Thymus (tissue), 11 donors: Measurements from ENCODE around the gene KDM3A. TPM values are rescaled to one million over a fixed set of nuclear protein-coding genes. Genes with fewer than 3 reads are reported as not detected.

Source experiments
- DNase-seq, 9 donors: peaks; one replicate each; pipeline ENCODE4 v3.0.0-alpha.2; 2013; ENCODE audit warnings: low spot score in 9 of 9, low read depth in 6 of 9, missing footprints in 1 of 9
- H3K27ac ChIP-seq, 2 donors: one replicate each; pipeline ENCODE4 v1.5.1; 2013; ENCODE audit warnings: control low read depth in 1 of 2, low read depth in 1 of 2, low read length in 1 of 2, mild to moderate bottlenecking in 1 of 2, moderate library complexity in 1 of 2
- H3K27me3 ChIP-seq, 2 donors: one replicate each; pipeline ENCODE4 v1.5.1; 2013; ENCODE audit warnings: low read length in 1 of 2; ENCODE audit not compliant: control insufficient read depth in 2 of 2, insufficient read depth in 1 of 2
- H3K36me3 ChIP-seq, 2 donors: one replicate each; pipeline ENCODE4 v1.5.1; 2013; ENCODE audit warnings: low read length in 1 of 2, mild to moderate bottlenecking in 1 of 2, moderate library complexity in 1 of 2; ENCODE audit not compliant: control insufficient read depth in 2 of 2, insufficient read depth in 2 of 2
- H3K4me1 ChIP-seq, 2 donors: one replicate each; pipeline ENCODE4 v1.5.1; 2013; ENCODE audit warnings: low read length in 2 of 2; ENCODE audit not compliant: control insufficient read depth in 2 of 2, insufficient read depth in 2 of 2
- H3K4me3 ChIP-seq, 2 donors: one replicate each; pipeline ENCODE4 v1.5.1; 2013; ENCODE audit warnings: low read length in 2 of 2, control low read depth in 1 of 2, mild to moderate bottlenecking in 1 of 2
- H3K9me3 ChIP-seq, 2 donors: one replicate each; pipeline ENCODE4 v1.5.1; 2013; ENCODE audit warnings: low read length in 1 of 2, mild to moderate bottlenecking in 1 of 2; ENCODE audit not compliant: control insufficient read depth in 2 of 2, insufficient read depth in 1 of 2
- WGBS: extraction: QIAGEN DNeasy Blood & Tissue Kit; methylation state at CpG from one replicate; pipeline ENCODE4 v1.1.7; 2013; 5-methylcytosine and 5-hydroxymethylcytosine counted together
- polyA plus RNA-seq: library from polyadenylated mRNA; stranded (reverse); fragments of 200-250 nt; gene quantifications from one replicate; pipeline ENCODE4 v1.2.3, GENCODE V29; 2013
- total RNA-seq: library from RNA; stranded (reverse); fragments of 120-200 nt; gene quantifications from one replicate; pipeline ENCODE4 v1.2.4, GENCODE V29; 2013
- donor health status: healthy.

KDM3A gene
- total and polyA plus RNA-seq, 2 donors: 46.1 to 53.4 TPM

DNA sequence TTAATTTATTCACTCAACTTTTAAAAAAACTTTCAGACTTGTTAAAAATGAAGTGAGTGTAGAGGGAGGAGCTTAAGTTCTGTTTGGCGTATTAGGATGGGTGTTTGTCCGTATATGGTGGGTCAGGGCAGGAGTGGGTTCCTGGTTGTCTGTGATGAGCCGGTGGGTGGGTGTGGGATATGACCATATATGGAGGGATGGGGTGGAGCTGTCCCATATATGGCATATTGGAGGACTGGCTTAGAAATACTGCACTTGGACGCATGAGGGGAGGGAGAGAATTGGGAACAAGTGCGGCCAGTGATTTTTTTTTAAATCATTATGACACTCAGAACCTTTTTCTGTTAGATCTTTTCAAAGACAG, 1.5 kb downstream of the KDM3A start:
- Histone ChIP-seq H3K36me3 (peaks cover 9 to 34% of the 10 kb centered on the region in 2 donors), H3K9me3 (peaks cover 3 to 6% of the 10 kb centered on the region in 2 donors), H3K27ac (peak overlapping the region in 1 of 2 donors; percentile 97), H3K27me3 (no peaks in the 10 kb centered on the region), H3K4me3 (peak overlapping the region; percentile 87 to 89), H3K4me1 (peaks cover 16 to 24% of the 10 kb centered on the region in 2 donors)
- peak in 8 of 9 donors; percentile 56 to 87 (median 74) for DNase-seq
- 3% methylated on average over 5 of the region's 5 CpGs for WGBS

GRCh38 chr2:86443631-86444350, 2.6 kb downstream of the KDM3A start:
- H3K27ac ChIP-seq: no peak overlapping the region
- DNase-seq: no peak
- peaks cover 16 to 24% of the 10 kb centered on the region in 2 donors for H3K4me1 ChIP-seq
- no peaks in the 10 kb centered on the region for H3K27me3 ChIP-seq
- WGBS: 87% methylated on average over 7 of the region's 7 CpGs
- H3K36me3 ChIP-seq: peaks cover 9 to 43% of the 10 kb centered on the region in 2 donors
- H3K9me3 ChIP-seq: peaks cover 3 to 6% of the 10 kb centered on the region in 2 donors
- H3K4me3 ChIP-seq: no peak overlapping the region

DNA sequence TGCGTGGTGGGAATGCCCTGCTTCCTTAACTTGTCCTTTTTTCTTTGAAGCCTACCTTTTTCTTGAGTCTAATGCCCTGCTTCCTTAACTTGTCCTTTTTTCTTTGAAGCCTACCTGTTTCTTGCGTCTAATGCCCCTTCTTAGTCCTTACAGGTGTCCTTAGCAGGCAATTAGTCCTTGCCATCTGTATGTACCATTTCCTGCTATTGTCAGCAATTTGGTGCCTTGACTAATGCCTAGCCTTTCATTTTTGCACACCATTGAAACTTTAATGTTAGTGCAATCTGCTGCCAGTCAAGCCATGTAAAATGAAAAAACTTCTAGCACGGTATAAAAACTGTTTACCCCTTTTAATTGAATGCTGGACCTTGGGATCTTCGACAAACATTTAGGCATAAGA, 4.3 kb downstream of the KDM3A start:
- no peak for DNase-seq
- peaks cover 16 to 24% of the 10 kb centered on the region in 2 donors for H3K4me1 ChIP-seq
- H3K27me3 ChIP-seq: no peaks in the 10 kb centered on the region
- peaks cover 19 to 57% of the 10 kb centered on the region in 2 donors for H3K36me3 ChIP-seq
- 96% methylated on average over 4 of the region's 4 CpGs for WGBS
- peaks cover 3 to 4% of the 10 kb centered on the region in 2 donors for H3K9me3 ChIP-seq
- no peak overlapping the region for H3K27ac ChIP-seq
- no peak overlapping the region for H3K4me3 ChIP-seq

DNA sequence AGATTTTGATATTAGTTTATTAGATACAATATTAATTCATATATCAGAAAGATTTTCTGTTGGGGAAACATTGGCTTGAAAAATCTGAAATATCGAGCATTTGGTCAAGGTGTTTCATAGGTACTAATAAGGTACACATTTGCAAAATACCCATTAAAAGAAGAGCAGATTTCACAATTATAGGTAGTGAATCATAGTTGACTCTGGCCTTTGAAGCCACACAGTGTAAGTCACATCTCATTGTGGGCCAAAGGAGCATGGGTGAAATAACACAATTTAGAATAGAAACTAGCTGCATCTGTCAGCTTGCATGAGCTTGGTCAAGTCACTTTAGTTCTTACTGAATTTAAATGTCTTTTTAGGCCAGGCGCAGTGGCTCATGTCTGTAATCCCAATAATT, 4.9 kb downstream of the KDM3A start:
- no peak overlapping the region for H3K4me3 ChIP-seq
- no peaks in the 10 kb centered on the region for H3K9me3 ChIP-seq
- DNase-seq: no peak
- no peak overlapping the region for H3K27ac ChIP-seq
- no peaks in the 10 kb centered on the region for H3K27me3 ChIP-seq
- WGBS: 98% methylated on average over 2 of the region's 2 CpGs
- peaks cover 19 to 63% of the 10 kb centered on the region in 2 donors for H3K36me3 ChIP-seq
- H3K4me1 ChIP-seq: peaks cover 16 to 20% of the 10 kb centered on the region in 2 donors

DNA sequence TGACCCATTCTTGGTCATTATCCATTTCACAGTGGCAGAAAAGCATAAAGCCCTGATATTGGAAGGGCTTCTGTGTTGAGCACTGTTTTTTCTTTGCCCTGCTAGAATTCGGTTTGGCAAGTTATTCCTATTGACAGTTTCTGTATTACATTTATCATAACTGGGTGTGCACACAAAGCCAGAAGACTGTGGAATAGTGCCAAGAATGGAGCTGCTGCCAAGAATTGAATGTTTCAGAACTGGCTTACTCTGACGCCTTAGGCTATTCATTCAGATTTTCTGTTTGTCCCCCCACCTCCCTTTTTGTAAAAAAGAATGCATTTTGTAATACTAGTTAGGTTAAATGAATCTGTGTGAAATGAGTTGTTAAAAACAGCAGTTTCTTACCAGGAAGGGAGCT, 12.7 kb downstream of the KDM3A start:
- Histone ChIP-seq H3K27ac (no peak overlapping the region), H3K4me1 (no peaks in the 10 kb centered on the region), H3K4me3 (no peak overlapping the region), H3K27me3 (no peaks in the 10 kb centered on the region), H3K9me3 (no peaks in the 10 kb centered on the region), H3K36me3 (peaks cover 52 to 91% of the 10 kb centered on the region in 2 donors)
- no peak for DNase-seq
- WGBS: 92% methylated on average over 2 of the region's 2 CpGs

DNA sequence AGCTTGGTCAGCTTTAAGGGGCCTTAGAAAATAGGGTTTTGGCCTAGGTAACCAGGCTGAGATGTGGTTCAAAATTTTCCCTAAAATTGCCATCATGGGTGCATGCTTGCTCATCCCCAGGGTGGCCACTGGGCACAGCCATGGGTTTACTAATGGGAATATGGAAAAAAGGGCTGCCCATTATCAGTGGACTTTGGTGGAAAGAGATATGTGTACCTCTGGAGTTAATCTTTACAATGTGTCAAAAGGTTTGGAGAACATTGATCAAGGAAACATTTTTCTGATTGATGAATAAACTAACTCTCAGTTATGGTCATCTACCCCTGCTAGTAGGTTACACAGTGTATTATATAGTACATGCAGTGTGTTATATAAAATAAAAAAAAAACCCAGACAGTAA, 13.1 kb downstream of the KDM3A start:
- Histone ChIP-seq H3K4me1 (no peaks in the 10 kb centered on the region), H3K4me3 (no peak overlapping the region), H3K36me3 (peaks cover 55 to 92% of the 10 kb centered on the region in 2 donors), H3K27me3 (no peaks in the 10 kb centered on the region), H3K27ac (no peak overlapping the region), H3K9me3 (no peaks in the 10 kb centered on the region)
- DNase-seq: no peak

GRCh38 chr2:86455181-86455580, 14.0 kb downstream of the KDM3A start:
- Histone ChIP-seq H3K36me3 (peaks cover 51 to 90% of the 10 kb centered on the region in 2 donors), H3K27ac (no peak overlapping the region), H3K4me3 (no peak overlapping the region), H3K4me1 (no peaks in the 10 kb centered on the region), H3K9me3 (no peaks in the 10 kb centered on the region), H3K27me3 (no peaks in the 10 kb centered on the region)
- DNase-seq: no peak
- WGBS: 99% methylated on average over 5 of the region's 5 CpGs

- no peak overlapping the region for H3K27ac ChIP-seq
- H3K9me3 ChIP-seq: no peaks in the 10 kb centered on the region
- no peaks in the 10 kb centered on the region for H3K4me1 ChIP-seq
- no peak for DNase-seq
- WGBS: over 99% methylated on average over 3 of the region's 3 CpGs
- no peak overlapping the region for H3K4me3 ChIP-seq
- no peaks in the 10 kb centered on the region for H3K27me3 ChIP-seq
- H3K36me3 ChIP-seq: peaks cover 60 to 92% of the 10 kb centered on the region in 2 donors
These were observed 20.0 kb downstream of the KDM3A start for GRCh38 chr2:86461042-86461743.

DNA sequence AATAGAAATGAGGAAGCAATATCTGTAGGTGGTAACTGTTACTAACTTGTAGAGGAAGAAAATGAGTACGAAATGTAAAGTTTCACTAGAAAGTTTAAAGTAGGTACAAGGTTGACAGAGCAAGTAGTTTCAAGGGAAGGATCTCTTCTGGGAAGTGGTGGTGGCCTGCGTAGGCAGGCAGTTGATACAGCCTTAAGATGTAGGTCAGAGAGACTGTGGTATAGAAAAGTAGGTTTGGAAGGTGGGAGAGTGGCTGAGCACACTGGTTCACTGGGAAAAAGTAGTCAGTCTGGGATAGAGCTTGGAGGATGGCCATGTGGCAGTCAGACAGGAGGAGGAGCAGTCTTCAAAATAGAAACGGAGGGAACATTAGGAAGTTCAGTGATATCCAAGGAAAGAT, 23.5 kb downstream of the KDM3A start:
- no peaks in the 10 kb centered on the region for H3K9me3 ChIP-seq
- H3K36me3 ChIP-seq: peaks cover 52 to 87% of the 10 kb centered on the region in 2 donors
- peaks cover 0 to 3% of the 10 kb centered on the region in 2 donors for H3K4me1 ChIP-seq
- WGBS: 99% methylated on average over 3 of the region's 3 CpGs
- no peak overlapping the region for H3K27ac ChIP-seq
- H3K4me3 ChIP-seq: no peak overlapping the region
- no peaks in the 10 kb centered on the region for H3K27me3 ChIP-seq
- DNase-seq: no peak
